ENCODE measurements around the gene CNTNAP2. TPM values are rescaled to one million over a fixed set of nuclear protein-coding genes. Genes with fewer than 3 reads are reported as not detected.

Gene CNTNAP2
- total and polyA plus RNA-seq, 2 of the 4 experiments (the other 2 are of a cell fraction) = not detected

GRCh38 chr7:146359176-146359575, 242.6 kb downstream of the CNTNAP2 start:
- H3K9me1 ChIP-seq (ENCODE audit: insufficient read depth, low read length) = no peaks in the 10 kb centered on the region
- H2AFZ ChIP-seq (replicated peaks; ENCODE audit: low read length, poor library complexity) = no peak overlapping the region
- no peaks in the 10 kb centered on the region for H3K79me1 ChIP-seq (ENCODE audit: low read depth in 1 of 2, low read length in 2 of 2)
- dilution Hi-C loops (cut with HindIII; ENCODE audit: low sequenced_read_pairs, unreplicated experiment) (no loop called here), intact Hi-C loops (cut with micrococcal nuclease) (no loop called here), in situ Hi-C loops (cut with MboI; ENCODE audit: low sequenced_read_pairs) (no loop called here)
- DNase-seq (no peak), ATAC-seq (ENCODE audit: low read depth) (no peak)
- no peak overlapping the region for H2AK5ac ChIP-seq (ENCODE audit: low read depth, low read length)
- no peak overlapping the region for H3K4ac ChIP-seq (ENCODE audit: low read depth, low read length)
- H3K14ac ChIP-seq (replicated peaks; ENCODE audit: low read depth, low read length) = no peak overlapping the region
- CTCF ChIA-PET = interaction anchor here (0.6 kb wide), 1 partner anchor 1900 kb away, joined by 4 read pairs; no protein-coding TSS in a partner anchor
- H3K4me3 ChIP-seq (ENCODE audit: insufficient read depth, low read depth, low read length) = no peak overlapping the region
- H2BK120ac ChIP-seq (ENCODE audit: low read depth, low read length) = no peak overlapping the region
- no peak overlapping the region for H2AK9ac ChIP-seq (replicated peaks; ENCODE audit: low read depth, low read length, poor library complexity)
- no peak overlapping the region for H3K56ac ChIP-seq (ENCODE audit: extremely low read depth, insufficient read depth, low read length)
- H3K4me2 ChIP-seq (ENCODE audit: low read depth, low read length) = no peak overlapping the region
- no peaks in the 10 kb centered on the region for H3K27me3 ChIP-seq (ENCODE audit: control insufficient read depth, insufficient read depth, low read length)
- no peak overlapping the region for H2BK20ac ChIP-seq (ENCODE audit: low read depth, low read length)
- H2BK5ac ChIP-seq (ENCODE audit: low read depth, low read length, poor library complexity, severe bottlenecking) = no peak overlapping the region
- no peaks in the 10 kb centered on the region for H3K36me3 ChIP-seq (ENCODE audit: control insufficient read depth, insufficient read depth, low read length)
- no peak overlapping the region for H3K23ac ChIP-seq (ENCODE audit: low read depth, low read length)
- no peak overlapping the region for H3K27ac ChIP-seq (ENCODE audit: insufficient read depth, low read length)
- H3K9ac ChIP-seq (ENCODE audit: low read depth, low read length) = no peak overlapping the region
- H4K20me1 ChIP-seq (ENCODE audit: insufficient read depth, low read length) = no peaks in the 10 kb centered on the region
- H4K8ac ChIP-seq (ENCODE audit: low read depth in 2 of 2, low read length in 2 of 2) = no peak overlapping the region
- H3K9me3 ChIP-seq (ENCODE audit: control insufficient read depth, insufficient read depth, low read length) = peaks cover 5% of the 10 kb centered on the region
- TF ChIP-seq RFX5 (IDR thresholded peaks at IDR 0.05; ENCODE audit: low read depth, low read length) = no peak
- TF ChIP-seq RAD21 (IDR thresholded peaks at IDR 0.05; ENCODE audit: low read length) = no peak
- TF ChIP-seq CTCF (conservative IDR thresholded peaks at IDR 0.05; ENCODE audit: low read depth, low read length) = no peak
- no peak for TF ChIP-seq CEBPB (IDR thresholded peaks at IDR 0.05; ENCODE audit: low read depth, low read length)
- TF ChIP-seq MAFK (IDR thresholded peaks at IDR 0.05; ENCODE audit: low read depth, low read length) = no peak
- TF ChIP-seq POLR2A (IDR thresholded peaks at IDR 0.05; ENCODE audit: low read depth, low read length) = no peak
- TF ChIP-seq SMC3 (IDR thresholded peaks at IDR 0.05; ENCODE audit: low read depth, low read length) = no peak
- TF ChIP-seq CHD1 (IDR thresholded peaks at IDR 0.05; ENCODE audit: low read depth, low read length) = no peak
- no peak for TF ChIP-seq MAZ (IDR thresholded peaks at IDR 0.05; ENCODE audit: borderline replicate concordance, low read depth, low read length)
- TF ChIP-seq NFE2L2 (IDR thresholded peaks at IDR 0.05; ENCODE audit: low read depth, low read length) = no peak
- no peak for TF ChIP-seq ELK1 (IDR thresholded peaks at IDR 0.05; ENCODE audit: borderline replicate concordance, low read depth, low read length)
- no peak for TF ChIP-seq MXI1 (IDR thresholded peaks at IDR 0.05; ENCODE audit: borderline replicate concordance, low read depth, low read length)
- TF ChIP-seq RCOR1 (IDR thresholded peaks at IDR 0.05; ENCODE audit: insufficient replicate concordance, low read length) = no peak
- TF ChIP-seq BHLHE40 (IDR thresholded peaks at IDR 0.05; ENCODE audit: low read depth, low read length) = no peak
- TF ChIP-seq USF2 (IDR thresholded peaks at IDR 0.05; ENCODE audit: low read depth, low read length) = no peak
- 17% methylated on average over 1 of the region's 2 CpGs; no CpG with 5 or more reads in 1 of the 2 experiments for WGBS, 2 experiments (ENCODE audit: extremely low coverage in 2 of 2, insufficient read length in 1 of 2)
- H2BK15ac ChIP-seq (ENCODE audit: low read depth, low read length) = no peak overlapping the region
- H4K91ac ChIP-seq (ENCODE audit: insufficient read depth, low read depth, low read length) = no peak overlapping the region
- BruUV-seq (replicated peaks) = no TSS peak
- H3K18ac ChIP-seq (ENCODE audit: low read depth, low read length) = no peak overlapping the region
- POLR2A ChIA-PET (ENCODE audit: unreplicated experiment) = no interaction called here
- H4K5ac ChIP-seq (ENCODE audit: low read depth, low read length) = no peak overlapping the region
- H3K4me1 ChIP-seq (ENCODE audit: control insufficient read depth, insufficient read depth, low read length) = no peaks in the 10 kb centered on the region
